HCEC 1CT (cell line): ENCODE data around the gene CCDC74A.
"Not testable (repeated sequence)": the region's sequence is repeated elsewhere in the genome, so short reads cannot be mapped to it uniquely, and the experiment has no call there.

Experiments used
- DNase-seq: peaks from one replicate; pipeline ENCODE4 v3.0.0-alpha.2; 2017

The CCDC74A gene

DNA sequence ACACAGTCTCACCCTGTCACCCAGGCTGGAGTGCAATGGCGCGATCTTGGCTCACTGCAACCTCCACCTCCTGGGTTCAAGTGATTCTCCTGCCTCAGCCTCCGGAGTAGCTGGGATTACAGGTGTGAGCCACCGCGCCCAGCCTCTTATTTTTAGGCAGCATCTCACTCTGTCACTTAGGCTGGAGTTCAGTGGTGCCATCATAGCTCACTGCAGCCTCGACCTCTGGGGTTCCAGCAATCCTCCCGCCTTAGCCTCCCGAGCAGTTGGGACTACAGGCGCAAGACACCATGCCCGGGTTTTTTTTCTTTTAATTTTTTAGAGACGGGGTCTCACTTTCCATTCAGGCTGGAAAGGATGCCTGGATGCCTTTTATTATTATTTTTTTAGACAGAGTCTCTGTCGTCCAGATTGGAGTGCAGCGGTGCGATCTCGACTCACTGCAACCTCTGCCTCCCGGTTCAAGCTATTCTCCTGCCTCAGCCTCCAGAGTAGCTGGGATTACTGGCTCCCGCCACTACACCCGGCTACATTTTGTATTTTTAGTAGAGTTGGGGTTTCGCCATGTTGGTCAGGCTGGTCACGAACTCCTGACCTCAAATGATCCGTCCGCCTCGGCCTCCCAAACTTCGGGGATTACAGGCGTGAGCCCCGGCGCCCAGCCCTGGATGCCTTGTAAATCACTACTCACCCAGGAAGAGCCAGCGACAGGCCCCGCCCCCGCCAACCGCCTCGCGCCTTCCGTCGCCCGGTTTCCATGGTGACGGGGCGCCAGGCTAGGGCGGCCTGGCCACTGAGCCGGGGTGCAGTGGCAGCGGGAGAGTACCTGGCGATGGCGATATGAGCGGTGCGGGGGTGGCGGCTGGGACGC is at the start of gene CCDC74A:
CCDC74A (plus strand) TSS at position 758 of the 871 bp plus-strand sequence; CDS start at position 841, 83 bp downstream.
- peak; percentile 46 for DNase-seq

DNA sequence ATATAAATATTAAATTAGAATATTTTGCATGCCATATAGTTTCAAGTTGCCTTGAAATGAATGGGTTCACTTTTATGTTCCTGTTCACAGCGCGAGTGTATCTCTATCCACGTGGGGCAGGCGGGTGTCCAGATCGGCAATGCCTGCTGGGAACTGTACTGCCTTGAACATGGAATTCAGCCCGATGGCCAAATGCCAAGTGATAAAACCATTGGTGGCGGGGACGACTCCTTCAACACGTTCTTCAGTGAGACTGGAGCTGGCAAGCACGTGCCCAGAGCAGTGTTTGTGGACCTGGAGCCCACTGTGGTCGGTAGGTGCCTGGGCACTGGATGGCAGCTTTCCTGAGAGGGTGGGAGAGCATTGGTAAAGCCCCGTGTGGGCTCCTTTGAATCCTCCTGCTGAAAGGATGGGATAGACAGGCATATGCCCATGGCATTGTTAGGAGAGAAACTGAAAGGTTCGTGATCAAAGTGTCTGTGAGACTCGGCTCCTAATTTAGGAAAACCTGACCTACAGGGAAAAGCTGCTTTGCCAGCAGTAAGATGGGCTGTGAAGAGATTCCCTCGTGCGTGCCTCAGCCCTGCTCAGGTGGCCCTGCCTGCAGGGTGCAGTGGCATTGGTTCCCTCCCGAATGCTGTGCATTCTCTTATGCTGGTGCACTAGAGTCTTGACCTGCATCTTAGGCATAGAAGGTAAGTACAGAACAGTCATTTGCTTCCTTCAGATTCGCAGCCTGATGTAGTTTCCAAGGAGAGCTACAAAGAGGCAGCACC is 49.4 kb upstream of the CCDC74A start:
- not testable (repeated sequence) for DNase-seq

GRCh38 chr2:131478850-131479461 is 48.7 kb upstream of the CCDC74A start:
- not testable (repeated sequence) for DNase-seq

DNA sequence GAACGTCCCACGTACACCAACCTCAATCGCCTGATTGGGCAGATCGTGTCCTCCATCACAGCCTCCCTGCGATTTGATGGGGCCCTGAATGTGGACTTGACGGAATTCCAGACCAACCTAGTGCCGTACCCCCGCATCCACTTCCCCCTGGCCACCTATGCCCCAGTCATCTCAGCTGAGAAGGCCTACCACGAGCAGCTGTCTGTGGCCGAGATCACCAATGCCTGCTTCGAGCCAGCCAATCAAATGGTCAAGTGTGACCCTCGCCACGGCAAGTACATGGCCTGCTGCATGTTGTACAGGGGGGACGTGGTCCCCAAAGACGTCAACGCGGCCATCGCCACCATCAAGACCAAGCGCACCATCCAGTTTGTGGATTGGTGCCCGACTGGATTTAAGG is 47.3 kb upstream of the CCDC74A start:
- not testable (repeated sequence) for DNase-seq

- not testable (repeated sequence) for DNase-seq
Observed at GRCh38 chr2:131482506-131483155, 45.1 kb upstream of the CCDC74A start.

- DNase-seq, result not testable (repeated sequence)
Observed at GRCh38 chr2:131483981-131484820, 43.5 kb upstream of the CCDC74A start.

- DNase-seq, result not testable (repeated sequence)
Observed at GRCh38 chr2:131484906-131485460, 42.7 kb upstream of the CCDC74A start.

DNA sequence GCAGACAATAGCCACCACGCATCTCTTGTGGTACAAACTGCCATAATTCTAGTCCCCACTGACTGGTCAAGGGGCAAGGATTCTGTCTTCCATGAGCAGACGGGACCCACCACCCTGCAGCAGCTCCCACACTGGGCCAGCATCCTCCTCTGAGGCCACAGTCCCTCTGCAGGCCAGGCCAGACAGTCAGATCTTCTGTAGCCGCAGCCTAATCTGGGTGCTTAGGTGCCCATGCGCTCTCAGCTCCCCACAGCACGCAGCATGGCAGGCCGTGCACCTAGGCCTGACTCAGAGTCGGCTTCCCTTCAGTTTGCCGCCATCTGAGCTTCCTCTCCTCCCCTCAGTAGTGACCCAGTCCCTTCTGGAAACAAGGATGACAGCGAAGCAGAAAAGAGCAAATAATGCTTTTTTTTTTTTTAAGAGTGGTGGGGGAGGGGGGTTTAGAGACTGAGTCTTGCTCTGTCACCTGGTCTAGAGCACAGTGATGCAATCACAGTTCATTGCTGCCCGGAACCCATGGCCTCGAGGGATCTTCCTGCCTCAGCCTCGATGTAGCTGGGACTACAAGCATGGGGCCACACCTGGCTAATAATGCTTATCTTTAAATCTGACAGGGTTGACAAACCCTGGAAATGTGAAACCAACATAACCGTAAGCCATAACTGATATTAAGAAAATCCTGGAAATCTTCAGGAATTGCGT is 41.3 kb upstream of the CCDC74A start:
- not testable (repeated sequence) for DNase-seq

GRCh38 chr2:131488306-131489205 is 39.1 kb upstream of the CCDC74A start:
- DNase-seq, result no peak

DNA sequence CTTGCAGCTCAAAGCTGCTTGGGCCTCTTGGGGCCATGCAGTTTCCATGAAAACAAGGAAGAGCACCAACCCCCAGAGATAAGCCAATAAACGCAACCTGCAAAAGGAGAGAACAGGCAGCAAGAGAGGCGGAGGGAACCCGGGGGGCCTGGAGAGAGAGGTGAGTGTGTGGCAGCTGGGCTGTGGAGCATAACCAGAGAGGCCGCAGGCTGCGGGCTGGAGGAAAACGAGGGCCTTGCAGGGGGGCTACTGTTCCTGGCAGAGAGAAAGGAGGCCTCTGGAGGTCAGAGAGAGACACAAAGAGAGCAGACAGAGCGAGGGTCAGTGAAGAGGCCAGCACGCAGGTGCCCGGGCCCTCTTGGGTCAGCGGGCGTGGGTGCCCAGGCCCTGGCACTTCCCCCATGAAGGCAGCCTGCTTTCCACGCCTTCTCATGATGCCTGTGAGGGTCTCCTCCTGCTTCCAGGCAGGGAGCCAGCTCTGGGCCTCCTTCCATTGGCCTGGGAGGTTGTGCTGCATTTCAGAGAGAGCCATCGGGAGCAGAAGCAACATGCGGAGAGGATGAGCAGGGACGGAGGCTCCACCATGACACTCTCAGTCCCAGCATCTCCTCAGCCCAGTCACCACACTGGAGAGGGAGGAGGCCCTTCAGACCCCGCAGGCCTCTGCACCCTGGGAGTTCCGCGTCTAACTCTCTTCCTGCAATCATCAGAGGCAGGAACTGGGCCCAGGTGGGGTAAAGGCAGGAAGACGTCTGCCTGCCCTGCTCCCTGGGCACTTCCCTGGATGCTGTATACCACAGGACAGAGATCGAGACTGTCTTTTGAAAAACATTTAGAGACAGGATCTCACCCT is 36.8 kb upstream of the CCDC74A start:
- not testable (repeated sequence) for DNase-seq

GRCh38 chr2:131491469-131491836 is 36.2 kb upstream of the CCDC74A start:
- not testable (repeated sequence) for DNase-seq

DNA sequence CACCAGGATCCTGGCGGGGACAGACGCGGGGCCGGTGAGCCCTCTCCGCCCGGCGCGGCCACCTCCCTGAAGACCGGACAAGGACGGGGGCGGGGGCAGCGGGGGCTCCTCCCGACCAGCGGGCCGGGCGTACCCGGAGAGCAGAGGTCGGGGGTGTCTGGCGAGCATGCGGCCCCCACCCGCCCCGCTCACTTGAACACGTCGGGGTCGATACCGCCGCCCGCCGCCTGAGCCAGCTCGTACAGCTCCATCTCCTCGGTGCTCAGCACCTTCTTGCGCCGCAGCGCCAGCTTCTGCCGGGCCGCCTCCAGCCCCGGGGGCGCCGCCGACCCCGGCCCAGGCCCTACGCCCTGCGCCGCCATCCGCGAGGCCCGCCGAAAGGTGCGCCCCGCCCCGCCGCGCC is 35.7 kb upstream of the CCDC74A start, which contains the start of gene MZT2A:
MZT2A (minus strand) TSS at position 383 of the 403 bp plus-strand sequence; CDS start at position 362, 21 bp downstream.
- DNase-seq, result not testable (repeated sequence)

DNA sequence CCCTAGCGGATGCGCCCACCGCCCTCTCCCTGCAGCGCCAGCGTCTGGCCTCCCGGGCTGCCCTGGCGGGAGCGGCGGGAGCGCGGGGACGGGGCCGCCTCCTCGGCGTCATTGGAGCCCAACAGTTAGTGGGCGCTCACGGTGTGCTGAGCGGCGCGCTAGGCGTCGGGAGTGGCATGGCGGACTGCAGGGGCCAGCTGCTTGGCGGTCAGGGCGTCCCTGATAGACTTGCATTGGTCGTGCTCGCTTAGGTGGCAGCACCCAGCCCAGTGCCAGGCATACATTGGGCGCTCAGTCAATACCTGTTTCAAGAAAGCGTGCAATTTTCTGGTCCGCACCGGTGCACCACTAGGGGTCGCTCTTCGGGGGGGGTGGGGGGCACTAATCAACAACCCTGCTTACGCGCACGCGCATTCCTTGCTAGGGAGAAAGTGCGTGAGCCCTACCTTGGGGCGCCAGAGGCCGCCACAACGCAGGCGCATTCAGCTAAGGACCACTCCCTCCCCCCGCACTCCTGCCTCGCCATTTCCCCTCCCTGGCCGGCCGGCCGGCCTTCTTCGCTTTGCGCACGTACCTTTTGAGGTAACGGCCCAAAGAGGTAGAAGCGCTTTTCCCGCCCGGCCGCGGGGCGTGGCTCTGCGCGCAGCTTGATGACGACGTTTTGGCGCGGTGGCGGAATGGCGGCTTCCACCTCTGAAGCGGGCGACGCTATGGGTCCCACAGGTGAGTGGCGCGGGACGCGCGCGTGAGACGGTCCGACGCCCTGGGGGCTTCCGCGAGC is 35.1 kb upstream of the CCDC74A start:
- DNase-seq, result peak; percentile 83

- no peak for DNase-seq
Observed at GRCh38 chr2:131493199-131493968, 34.3 kb upstream of the CCDC74A start.

GRCh38 chr2:131495506-131495905 is 32.2 kb upstream of the CCDC74A start:
- DNase-seq, result not testable (repeated sequence)

GRCh38 chr2:131498321-131498973 is 29.2 kb upstream of the CCDC74A start:
- peak; percentile 74 for DNase-seq
